GM21360 (cell line): ENCODE results near the gene HSD17B2.

Experiments
- ATAC-seq: cut with Tn5 transposase; IDR thresholded peaks from one replicate; pipeline ENCODE4 v1.9.1; 2021; ENCODE audit warnings: mild to moderate bottlenecking, moderate library complexity; ENCODE audit not compliant: unreplicated experiment

The HSD17B2 gene

DNA sequence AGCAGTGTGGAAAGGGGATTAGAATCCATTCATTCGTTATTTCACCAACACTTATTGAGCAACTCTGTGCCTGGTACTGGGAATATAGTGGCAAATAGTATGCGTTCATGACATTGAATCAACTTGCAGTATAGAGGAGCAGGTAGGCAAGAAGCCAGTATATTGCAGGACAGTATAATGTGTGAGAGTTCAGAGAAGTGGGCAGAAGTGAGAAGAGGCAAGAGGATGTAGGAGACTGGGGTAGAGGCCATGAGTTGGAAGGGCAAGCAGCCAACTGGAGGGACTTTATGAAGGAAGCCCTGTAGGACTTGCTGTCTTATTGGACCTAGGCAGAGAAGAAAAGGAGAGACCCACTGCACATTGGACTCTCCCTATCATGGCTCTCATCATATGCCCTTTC lies 12.3 kb downstream of the HSD17B2 start:
- ATAC-seq, result no peak

DNA sequence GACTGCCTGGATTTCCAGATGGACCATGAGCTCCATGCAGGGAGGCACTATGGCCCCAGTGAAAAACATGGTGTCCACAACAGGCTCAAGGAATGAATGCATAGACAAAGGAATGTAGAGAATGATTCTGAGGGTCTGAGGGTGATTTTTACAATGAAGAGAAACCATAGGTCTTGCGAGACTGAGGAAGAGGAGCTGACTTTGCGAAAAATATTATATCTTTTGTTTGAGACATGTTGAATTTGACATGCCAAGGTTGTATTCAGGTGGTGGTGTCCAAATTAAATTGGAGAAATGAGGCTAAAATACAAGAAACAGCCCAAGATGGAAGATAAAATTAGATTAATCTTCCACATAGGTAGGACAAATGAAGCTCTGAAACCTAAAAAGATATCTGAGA lies 12.7 kb downstream of the HSD17B2 start:
- ATAC-seq, result no peak

DNA sequence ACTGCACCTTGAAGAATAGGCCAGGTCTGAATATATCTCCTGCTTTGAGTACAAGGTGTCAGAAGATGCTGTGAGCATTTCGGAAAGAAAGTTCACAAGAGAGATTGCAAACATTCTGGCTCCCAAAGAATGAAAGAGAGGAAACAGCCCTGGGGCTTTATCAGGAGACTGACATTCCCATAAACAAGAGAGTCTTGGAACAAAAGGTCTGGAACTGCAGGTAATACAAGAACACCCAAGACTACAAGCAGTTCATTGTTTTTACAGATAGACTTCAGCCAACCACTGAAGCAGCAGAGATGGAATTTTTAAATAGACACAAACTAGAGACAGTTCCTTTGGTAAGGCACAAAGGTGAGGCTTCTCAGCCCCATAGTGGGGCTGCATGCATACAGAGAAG lies 14.4 kb downstream of the HSD17B2 start:
- no peak for ATAC-seq

DNA sequence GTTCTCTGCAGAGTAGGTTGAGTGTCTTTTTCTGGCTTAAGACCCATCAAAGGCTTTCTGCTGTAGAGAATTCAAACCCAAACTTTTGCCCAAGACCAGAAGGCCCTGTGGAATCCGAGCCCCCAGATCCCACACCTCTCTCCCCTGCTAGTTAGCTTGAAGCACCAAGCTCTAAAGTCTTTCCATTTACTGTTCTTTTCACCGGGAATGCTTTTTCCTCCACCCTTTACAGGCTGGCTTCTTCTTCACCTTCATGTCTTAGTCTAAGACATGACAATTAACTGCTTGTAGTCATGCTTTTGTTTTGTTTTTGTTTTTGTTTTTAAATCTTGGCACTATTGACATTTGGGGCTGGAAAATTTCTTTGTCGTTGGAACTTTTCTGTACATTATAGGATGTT lies 15.5 kb downstream of the HSD17B2 start:
- ATAC-seq, result no peak

DNA sequence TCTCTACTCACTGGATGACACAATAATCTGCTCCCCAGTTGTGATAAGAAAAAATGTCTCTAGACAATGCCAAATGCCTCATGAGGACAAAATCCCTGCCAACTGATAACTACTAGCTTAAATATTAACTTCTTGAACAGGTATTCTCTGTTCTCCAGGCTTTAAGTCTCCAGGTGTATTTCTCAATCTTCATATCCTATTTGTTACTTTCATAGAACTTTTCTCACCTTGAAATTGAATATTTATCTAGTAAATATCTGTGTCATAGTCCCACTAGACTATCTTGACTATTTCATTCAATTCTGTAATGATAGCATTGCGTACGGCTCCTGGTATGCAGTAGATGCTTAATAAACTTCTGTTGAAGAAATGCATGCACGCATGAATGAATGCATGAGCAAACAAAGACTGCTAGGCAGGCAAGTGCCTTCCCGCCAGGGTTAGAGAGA lies 15.9 kb downstream of the HSD17B2 start:
- no peak for ATAC-seq

DNA sequence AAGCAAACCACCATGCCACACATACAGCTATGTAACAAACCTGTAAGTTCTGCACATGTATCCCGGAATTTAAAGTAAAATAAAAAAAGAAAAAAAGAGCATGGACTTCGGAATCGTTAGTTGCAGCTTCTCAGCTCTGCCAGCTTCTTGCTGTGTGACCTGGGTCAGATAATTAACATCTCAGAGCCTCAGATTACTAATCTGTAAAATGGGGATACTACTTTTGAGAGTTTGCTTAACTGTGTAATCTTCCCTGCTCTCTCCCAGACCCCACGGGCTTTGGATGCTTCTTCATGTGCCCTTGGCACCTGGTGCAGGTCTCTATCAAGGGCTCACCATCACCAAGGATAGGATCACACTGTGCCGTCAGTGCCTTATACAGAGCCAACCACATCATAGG lies 16.6 kb downstream of the HSD17B2 start:
- no peak for ATAC-seq

DNA sequence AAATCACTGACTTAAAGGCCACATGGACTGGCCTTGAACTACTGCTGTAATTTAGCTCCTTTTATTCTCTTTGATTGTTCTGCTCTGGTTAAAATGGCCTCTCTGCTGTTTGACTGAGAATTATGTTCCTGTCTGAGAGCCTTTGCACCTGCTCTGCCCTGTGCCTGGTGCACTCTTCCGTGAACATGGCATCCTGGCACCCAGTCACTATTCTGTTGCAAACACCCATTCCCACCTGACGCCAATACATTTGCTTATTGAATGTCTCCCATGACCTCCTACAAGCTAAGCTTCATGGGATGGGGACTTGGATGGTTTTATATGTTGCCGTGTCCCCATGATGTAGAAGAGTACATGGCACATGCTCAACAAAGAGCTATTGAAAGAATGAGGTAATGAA lies 20.1 kb downstream of the HSD17B2 start:
- ATAC-seq, result no peak

DNA sequence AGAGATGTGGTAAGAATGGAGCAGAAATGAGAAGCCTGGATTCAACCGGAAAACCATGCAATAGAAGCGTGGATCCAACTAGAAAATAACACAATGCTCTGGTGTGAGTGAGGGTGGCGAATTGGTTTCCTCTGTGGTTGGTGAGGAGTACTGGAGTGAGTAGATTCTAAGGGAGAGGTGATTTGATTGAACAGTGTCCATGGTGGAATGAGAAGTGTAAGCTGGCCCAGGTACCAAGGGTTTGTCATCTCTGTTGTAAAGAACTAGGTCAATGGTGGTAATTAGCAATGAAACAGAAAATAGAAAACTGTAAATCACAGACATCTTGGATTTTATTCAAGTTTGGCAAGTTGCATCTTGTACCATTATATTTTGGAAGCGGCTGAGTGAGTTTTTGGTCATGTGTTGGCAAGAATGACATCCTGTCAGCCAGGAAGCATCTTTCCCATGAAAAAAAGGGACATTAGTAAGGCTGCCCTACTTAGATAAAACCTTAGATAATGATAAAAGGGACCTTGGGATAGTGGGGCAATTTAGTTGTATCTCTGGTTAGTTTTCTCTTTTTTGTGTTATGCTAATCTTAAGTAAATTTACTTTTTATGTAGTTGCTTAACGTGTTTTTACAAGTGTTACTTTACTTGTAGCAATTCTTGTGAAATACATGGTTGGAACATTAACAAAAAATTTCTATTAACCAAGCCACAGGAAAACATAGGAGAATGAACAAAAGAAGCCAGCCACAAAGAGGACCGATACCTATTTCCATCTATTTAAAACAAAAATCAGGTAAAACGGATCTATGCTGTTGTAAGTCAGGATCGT lies 20.9 kb downstream of the HSD17B2 start:
- ATAC-seq, result no peak

DNA sequence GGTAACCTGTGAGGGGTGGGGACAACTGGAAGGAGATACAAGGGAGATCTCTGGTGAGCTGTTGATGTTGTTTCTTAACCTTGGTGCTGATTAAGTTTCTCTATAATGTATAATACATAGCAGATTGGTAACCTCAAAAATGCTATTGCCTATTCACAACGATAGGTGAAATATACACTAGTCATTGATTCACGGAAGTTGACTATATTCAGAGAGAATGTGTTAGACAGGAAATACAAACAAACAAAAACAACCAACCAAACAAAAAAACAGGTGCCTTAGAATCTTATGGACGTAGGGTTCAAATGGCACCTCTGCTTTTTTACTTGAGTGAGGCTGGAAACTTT lies 21.5 kb downstream of the HSD17B2 start:
- ATAC-seq, result no peak

DNA sequence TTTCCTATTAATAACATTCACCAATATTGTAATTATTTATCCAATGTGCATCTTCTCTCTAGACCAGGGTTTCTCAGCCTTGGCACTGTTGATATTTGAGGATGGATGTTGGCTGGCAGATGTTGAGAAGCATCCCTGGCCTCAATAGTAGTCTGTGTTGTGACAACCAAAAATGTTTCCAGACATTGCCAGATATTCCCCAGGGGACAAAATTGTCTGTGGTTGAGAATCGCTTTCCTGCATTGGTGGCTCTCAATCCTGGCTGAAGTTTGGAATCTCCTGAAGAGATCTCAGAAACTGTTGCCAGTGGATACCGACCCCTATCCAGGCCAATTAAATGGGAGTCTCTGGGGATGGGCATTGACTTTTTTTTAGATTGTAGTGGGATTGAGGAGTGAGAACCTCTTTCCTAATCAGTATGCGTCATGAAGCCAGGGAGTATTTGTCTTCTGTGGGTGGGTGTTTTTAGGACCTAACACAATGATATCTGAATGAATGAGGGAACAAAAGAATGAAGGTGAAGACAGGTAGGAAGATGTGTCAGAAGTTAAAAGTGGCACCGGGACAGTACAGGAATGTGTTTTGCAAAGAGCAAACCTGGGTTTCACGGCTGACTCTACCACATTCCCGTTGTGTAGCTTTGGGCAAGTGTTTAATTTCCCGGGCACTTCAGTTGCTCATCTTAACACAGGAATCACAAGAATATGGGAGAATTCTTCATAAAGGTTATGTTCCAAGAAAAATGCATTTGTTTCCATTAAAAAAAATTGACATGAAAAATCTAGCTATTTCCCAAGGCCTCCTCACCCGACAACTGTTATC lies 24.3 kb downstream of the HSD17B2 start:
- ATAC-seq, result no peak

DNA sequence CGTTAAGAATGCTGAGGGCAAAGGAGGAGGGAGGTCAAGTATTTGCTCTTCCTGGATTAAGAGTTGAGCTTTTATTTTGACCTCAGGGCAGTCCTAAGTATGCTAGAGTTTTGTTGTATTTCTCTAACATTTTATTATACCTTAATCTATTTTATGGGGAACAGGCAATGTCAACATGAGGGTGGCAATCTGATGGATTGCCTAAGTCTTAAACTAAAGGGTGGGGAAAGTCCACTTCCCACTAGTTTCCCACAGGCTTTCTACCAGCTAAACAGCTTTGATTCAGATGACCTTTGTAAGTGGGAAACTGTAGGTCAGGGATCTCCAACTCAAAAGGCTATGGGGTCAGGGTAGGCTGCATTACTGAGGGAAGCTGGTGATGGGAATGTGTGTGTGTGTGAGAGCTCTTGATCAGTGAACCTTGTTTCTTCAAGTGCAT lies 24.9 kb downstream of the HSD17B2 start:
- no peak for ATAC-seq

DNA sequence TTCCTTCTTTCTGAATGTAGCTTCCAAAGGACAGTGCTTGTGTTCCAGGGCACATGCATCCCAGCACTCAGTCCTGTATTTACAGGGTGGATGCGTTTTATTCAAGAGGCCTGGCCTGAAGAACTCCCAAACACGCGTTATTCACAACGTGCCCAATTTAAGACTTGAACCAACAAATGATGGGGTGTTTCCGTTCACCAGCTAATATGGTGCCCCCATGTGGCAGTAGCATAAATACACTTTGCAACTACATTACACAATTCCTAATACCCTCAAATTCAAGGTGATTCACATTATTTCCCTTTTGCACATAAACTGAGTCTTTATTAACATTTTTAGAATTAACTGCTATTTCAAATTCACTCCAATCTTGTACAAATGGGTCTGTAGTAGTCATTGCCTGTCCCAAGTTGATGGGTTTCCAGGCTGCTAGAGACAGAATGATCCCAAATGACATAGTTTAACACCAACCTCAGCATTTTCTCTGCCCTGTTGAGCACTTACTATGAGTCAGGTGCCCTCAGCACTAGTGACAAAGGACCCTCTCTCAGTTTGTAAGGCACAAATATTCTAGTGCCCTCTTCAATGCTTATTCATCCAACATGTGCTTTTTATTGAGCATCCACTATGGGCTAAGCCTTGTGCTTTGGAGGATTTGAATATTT lies 26.9 kb downstream of the HSD17B2 start:
- ATAC-seq, result no peak

DNA sequence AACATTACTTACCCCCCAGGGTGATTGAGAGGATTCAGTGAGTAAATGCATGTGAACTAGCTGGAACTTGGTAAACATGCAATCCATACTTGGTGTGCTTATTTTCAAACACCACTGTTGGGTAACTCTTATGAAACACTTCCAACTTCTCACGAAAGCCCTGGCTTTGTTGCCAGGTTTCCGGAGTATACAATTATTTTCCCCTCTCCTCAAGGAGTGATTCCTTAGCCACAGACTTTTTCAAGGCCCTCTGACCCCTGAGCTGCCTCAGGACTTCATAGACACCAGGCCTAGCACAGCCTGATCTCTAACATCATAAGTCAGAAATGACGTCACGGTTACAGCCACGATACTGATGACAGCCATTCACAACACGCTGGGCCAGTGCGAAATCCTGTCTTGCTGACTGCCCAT lies 27.6 kb downstream of the HSD17B2 start:
- ATAC-seq, result no peak

DNA sequence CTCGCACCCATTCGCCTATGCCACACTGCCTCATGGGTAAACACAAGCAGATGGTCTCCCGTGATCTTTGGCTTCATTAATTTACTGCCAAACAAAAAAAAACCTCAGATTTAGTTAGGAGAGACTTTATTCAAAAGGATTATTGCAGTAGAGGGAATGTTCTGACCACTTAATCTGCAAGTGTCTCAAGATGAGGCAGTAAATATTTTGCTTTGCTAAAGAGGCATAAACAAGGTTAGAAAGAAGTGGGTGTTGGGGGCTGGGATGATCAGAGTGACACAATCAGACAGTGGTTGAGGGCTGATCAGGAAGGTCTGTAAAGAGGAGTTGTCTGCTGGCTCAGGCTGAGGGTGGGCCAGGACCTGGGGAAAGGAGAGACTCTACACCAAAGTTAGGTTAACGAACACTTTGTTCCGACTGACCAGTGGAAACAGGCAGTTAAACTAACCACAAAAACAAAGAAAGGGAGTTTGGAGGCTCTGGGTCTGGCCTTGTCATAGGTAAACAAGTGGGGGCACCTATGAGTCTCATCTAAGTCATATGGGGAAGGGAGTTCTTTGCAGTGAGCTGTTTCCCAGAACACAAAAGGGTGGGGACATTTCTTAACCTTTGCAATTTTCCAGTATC lies 28.5 kb downstream of the HSD17B2 start:
- no peak for ATAC-seq

DNA sequence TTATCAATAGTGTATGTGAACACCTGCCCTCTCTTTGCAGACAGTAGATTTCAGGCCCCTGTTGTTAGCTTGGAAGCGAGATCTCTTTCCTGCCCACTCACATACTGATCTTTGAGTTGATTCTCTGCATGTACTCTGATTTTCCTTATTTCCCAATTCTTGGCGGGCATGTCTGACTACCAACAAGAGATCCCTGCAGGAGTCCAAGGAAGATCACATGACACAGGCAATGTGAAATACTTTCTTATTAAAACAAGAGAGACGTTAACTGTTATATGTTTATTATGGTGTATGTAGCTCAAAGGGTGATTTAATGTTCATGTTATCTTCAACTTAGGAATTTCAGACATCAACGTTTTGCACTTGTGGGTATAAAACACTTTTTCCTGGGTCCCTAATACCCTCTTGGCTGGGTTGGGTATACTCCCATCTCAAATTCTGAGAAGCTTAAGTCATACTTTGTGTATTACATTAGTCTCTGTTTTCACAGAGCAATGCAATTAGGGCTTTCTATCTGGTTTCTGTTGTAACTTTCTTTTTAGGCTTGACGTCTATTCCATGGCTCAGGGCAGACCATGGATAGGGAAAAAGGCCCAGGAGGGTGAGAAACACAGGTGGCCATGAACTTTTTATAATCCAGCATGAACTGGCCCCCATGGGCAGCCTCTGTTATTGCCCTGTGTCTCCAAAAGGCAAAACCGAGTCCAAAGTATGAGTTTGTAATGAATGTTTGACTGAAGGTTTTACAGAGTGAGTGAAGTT lies 32.2 kb downstream of the HSD17B2 start:
- ATAC-seq, result no peak

DNA sequence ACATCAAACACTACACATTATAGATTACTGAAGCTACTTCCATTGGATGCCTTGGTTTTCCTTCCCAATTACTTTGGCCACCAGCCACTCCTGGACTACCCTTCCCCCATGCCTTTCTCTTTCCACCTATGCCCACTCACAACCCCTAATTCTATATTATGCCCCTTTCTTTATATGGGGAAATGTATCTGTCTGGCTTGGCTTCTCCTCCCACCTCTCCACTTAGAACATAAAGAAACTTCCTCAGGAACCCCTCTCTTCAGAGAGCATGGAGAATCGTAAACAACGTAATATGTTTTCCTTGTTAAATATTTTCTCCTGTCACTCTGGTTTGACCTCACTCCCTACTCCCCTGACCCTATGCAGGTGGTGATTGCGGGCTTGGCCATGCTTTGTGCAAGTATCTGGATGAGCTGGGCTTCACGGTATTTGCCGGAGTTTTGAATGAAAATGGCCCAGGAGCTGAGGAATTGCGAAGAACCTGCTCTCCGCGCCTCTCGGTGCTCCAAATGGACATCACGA lies 32.8 kb downstream of the HSD17B2 start:
- ATAC-seq, result no peak

DNA sequence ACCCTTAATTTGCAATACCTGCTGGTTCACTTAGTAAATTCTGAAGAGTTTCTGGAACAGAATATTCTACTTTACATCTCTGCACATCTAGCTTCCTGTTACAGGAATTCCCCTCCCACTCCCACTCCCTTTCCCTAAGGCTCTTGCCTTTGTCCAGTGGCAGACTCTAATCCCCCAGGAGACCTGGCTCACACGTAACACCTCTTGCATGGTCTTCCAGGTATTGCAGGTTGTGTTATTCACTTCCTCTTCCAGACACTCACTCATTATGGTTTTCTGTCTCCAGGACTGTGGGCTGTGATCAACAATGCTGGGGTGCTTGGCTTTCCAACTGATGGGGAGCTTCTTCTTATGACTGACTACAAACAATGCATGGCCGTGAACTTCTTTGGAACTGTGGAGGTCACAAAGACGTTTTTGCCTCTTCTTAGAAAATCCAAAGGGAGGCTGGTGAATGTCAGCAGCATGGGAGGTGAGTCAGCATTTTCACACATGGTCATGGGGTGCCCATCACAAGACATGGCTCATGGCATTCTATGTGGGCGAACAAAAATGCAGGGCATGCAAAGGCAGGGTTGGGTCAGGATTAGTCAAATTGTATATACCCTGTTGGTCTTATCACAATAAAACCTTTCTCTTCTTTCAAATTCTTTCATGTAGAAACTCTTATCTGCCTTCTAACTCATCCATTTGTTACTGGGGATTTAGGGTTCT lies 35.8 kb downstream of the HSD17B2 start:
- ATAC-seq, result no peak

DNA sequence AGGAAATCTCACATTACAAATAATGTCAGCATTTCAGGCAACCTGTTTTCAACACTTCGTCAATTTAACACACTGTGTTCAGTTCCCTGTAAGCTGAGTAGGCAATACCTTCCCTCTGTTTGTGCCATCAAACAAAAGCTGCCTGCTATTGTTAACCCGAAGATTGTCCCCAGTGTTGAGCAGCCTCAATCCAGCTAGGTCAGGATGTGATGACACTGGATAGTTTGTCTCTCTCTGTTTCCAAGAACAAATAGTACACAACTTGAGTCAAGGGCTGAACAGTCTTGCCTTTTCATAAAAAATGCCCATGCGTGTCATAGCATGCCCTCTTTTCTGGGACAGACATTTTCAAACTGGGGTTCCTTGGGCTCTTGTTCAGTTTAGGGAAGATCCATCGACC lies 36.4 kb downstream of the HSD17B2 start:
- no peak for ATAC-seq

DNA sequence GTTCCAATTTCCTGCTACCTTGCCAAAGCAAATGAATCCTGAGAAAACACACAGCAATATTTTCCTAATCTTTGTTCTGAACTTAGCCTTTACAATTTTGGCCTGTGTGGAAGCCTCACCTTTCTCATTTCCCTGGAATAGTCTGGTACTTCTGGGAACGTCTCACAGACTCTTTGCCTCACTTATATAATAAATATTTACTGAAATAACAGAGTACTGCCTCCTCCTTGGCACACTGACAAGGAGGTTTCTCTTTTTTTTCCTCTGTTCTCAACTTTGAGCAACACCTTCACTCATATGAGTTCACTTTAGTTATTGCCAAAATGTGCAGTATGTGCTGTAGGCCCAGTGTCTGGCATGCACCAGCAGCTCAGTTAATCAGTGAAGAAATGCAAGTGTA lies 37.3 kb downstream of the HSD17B2 start:
- ATAC-seq, result no peak
